DMS 273 treated with DMSO at 0.1 percent for 48 hours (cell line): ENCODE data around the gene DNAH11.

ENCODE experiments used
- DNase-seq: peaks from one replicate; lab custom pipeline; 2025; lab: John Stamatoyannopoulos, UW

DNAH11 gene

GRCh38 chr7:21548491-21548890 lies 5.7 kb downstream of the DNAH11 start:
- DNase-seq: no peak

- DNase-seq: no peak
These were observed 7.2 kb downstream of the DNAH11 start for GRCh38 chr7:21550076-21550475.

- no peak for DNase-seq
These were observed 8.1 kb downstream of the DNAH11 start for GRCh38 chr7:21550821-21551531.

GRCh38 chr7:21562385-21562784 lies 19.5 kb downstream of the DNAH11 start:
- no peak for DNase-seq

GRCh38 chr7:21565614-21566013 lies 22.8 kb downstream of the DNAH11 start:
- DNase-seq: no peak

- no peak for DNase-seq
These were observed 23.3 kb downstream of the DNAH11 start for GRCh38 chr7:21566094-21566493.

- no peak for DNase-seq
These were observed 25.9 kb downstream of the DNAH11 start for GRCh38 chr7:21568762-21569161.

GRCh38 chr7:21572331-21573313 lies 29.8 kb downstream of the DNAH11 start:
- DNase-seq: no peak

- no peak for DNase-seq
These were observed 36.7 kb downstream of the DNAH11 start for GRCh38 chr7:21579341-21580072.

- peak; percentile 24 for DNase-seq
These were observed 37.3 kb downstream of the DNAH11 start for GRCh38 chr7:21580073-21580521.

- DNase-seq: no peak
These were observed 42.4 kb downstream of the DNAH11 start for GRCh38 chr7:21585070-21585724.

- no peak for DNase-seq
These were observed 44.4 kb downstream of the DNAH11 start for GRCh38 chr7:21587139-21587784.

GRCh38 chr7:21596801-21597200 lies 54.0 kb downstream of the DNAH11 start:
- no peak for DNase-seq

- DNase-seq: no peak
These were observed 60.6 kb downstream of the DNAH11 start for GRCh38 chr7:21603462-21603861.

GRCh38 chr7:21603972-21604749 lies 61.3 kb downstream of the DNAH11 start:
- DNase-seq: no peak

- DNase-seq: no peak
These were observed 62.3 kb downstream of the DNAH11 start for GRCh38 chr7:21605008-21605585.

- no peak for DNase-seq
These were observed 65.6 kb downstream of the DNAH11 start for GRCh38 chr7:21608465-21608864.

- DNase-seq: no peak
These were observed 68.3 kb downstream of the DNAH11 start for GRCh38 chr7:21611129-21611528.

GRCh38 chr7:21616091-21616490 lies 73.3 kb downstream of the DNAH11 start:
- DNase-seq: no peak

- DNase-seq: no peak
These were observed 74.1 kb downstream of the DNAH11 start for GRCh38 chr7:21616796-21617436.
